ENCODE measurements around the gene PCNT.

PCNT gene

DNA sequence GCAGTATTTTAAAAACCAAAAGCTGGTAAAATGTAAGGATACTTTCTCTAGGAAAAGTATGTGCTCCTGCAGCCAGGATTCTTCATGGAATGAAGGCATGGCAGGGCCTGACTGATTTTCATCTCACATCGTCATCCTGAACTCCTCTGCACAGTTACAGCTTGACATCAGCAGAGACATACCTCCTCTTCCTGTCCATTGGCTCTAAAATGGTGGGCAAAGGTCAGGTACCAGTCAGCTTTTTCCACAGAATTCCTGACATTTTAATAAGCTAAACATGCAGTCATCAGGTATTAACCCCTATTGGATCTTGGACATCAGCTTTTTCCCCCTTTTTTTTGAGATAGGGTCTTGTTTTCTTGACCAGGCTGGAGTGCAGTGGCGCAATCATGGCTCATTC is 5.8 kb downstream of the PCNT start:
- CTCF ChIA-PET = no interaction called here
- no peak for DNase-seq (ENCODE audit: low spot score)
- H3K27ac ChIP-seq = no peak overlapping the region
- TF ChIP-seq, protein P1, sequence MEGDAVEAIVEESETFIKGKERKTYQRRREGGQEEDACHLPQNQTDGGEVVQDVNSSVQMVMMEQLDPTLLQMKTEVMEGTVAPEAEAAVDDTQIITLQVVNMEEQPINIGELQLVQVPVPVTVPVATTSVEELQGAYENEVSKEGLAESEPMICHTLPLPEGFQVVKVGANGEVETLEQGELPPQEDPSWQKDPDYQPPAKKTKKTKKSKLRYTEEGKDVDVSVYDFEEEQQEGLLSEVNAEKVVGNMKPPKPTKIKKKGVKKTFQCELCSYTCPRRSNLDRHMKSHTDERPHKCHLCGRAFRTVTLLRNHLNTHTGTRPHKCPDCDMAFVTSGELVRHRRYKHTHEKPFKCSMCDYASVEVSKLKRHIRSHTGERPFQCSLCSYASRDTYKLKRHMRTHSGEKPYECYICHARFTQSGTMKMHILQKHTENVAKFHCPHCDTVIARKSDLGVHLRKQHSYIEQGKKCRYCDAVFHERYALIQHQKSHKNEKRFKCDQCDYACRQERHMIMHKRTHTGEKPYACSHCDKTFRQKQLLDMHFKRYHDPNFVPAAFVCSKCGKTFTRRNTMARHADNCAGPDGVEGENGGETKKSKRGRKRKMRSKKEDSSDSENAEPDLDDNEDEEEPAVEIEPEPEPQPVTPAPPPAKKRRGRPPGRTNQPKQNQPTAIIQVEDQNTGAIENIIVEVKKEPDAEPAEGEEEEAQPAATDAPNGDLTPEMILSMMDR (conservative IDR thresholded peaks at IDR 0.05; ENCODE audit: low read depth) = no peak
- POLR2A ChIA-PET (ENCODE audit: low non-redundant PET) = no interaction called here

DNA sequence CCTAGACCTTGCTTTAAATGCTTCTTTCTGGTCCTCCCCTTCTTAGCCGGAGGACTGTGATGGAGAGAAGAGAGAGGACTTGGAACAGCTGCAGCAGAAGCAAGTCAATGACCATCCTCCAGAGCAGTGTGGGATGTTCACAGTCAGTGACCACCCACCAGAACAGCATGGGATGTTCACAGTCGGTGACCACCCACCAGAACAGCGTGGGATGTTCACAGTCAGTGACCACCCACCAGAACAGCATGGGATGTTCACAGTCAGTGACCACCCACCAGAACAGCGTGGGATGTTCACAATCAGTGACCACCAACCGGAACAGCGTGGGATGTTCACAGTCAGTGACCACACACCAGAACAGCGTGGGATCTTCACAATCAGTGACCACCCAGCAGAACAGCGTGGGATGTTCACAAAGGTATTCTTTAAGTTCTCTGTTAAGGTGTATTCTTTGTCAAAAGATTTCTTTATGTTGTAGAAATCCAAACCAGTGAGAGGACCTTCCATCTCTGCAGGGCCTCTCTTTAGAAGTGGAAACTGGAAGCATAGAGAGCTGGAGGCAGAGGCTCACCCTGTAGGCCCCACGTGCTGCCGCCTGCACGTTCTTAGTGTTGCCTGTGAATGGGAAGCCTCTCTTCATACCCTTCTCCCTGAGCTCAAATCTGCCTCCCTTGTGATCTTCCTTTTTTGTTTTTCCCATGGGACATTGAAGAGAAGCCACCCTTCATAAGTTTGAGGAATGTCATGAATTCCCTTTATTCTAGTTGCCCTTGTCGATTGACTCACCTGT is 10.6 kb downstream of the PCNT start:
- POLR2A ChIA-PET (ENCODE audit: low non-redundant PET) = interaction anchor here (0.7 kb wide), 1 partner anchor 176 kb away, joined by 3 read pairs; no protein-coding TSS in a partner anchor

DNA sequence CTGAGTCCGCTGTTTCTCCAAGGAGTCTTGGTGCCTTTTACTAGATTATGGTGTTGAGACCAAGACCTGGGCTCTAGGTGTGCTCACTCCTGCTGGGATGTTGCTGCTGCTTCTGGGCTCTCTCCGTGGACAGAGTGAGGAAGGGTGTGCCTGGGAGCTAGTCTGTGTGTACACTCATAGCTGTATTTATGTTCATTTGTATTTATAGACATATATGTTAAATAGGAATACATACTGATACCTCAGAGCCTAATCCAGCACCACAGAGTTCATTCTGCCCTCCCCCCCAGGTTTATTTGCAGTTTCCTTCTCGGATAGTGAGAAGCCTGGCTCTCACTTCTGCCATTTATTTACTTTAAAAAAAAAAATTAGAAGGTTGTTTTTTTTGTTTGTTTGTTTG is 12.6 kb downstream of the PCNT start:
- POLR2A ChIA-PET (ENCODE audit: low non-redundant PET) = no interaction called here
- DNase-seq (ENCODE audit: low spot score) = no peak
- CTCF ChIA-PET = no interaction called here
- no peak overlapping the region for H3K27ac ChIP-seq
- TF ChIP-seq, protein P1 (conservative IDR thresholded peaks at IDR 0.05; ENCODE audit: low read depth) = no peak

More for the DNA sequence above, 10.6 kb downstream of the PCNT start:
- CTCF ChIA-PET = interaction anchor here (0.8 kb wide), 1 partner anchor 9 kb away, joined by 5 read pairs; no protein-coding TSS in a partner anchor
- DNase-seq (ENCODE audit: low spot score) = no peak
- TF ChIP-seq, protein P1 (conservative IDR thresholded peaks at IDR 0.05; ENCODE audit: low read depth) = no peak
- H3K27ac ChIP-seq = no peak overlapping the region

DNA sequence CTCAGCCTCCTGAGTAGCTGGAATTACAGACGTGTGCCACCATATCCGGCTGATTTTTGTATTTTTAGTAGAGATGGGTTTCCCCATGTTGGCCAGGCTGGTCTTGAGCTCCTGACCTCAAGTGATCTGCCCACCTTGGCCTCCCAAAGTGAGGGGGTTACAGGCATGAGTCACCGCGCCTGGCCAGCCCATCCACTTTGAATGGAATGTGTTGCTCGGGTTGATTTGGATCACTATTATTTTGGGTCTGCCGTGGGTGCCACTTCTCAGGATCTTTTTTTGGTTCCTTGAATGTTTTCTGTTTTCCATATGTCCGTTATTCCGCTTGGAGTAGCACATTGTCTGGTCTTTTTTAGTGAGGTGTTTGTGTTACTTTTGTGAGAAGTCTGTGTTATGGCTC is 17.0 kb downstream of the PCNT start:
- ChIA-PET POLR2A (ENCODE audit: low non-redundant PET) (no interaction called here), CTCF (no interaction called here)
- no peak for DNase-seq (ENCODE audit: low spot score)
- TF ChIP-seq, protein P1 (conservative IDR thresholded peaks at IDR 0.05; ENCODE audit: low read depth) = no peak
- H3K27ac ChIP-seq = no peak overlapping the region

DNA sequence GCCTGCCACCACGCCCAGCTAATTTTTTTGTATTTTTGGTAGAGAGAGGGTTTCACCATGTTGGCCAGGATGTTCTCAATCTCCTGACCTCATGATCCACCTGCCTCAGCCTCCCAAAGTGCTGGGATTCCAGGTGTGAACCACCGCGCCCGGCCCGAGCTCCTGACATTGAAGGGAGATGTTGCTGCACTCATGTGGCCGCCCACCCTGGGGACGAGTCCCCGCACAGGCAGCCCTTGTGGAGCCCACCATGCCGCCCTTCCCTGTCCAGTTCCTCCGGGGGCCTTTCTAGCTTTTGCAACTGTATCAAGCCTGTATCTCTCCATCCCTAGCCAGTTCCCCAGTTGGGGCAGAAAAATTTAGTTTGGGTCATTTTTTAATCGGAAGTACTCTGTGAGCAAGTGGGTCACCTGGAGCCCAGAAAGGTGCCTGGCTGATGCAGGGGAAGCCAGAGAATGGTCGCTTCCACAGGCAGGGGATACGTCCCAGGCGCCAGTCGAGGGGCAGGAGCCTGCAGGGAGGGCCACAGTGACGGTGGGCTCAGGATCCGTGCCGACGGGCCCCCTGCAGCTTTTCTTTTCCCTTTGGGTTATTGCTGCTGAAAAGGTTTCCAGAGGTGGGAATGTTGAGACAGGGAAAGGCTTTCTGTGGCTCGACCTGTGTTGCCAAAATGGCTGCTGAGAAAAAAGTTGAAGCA is 20.4 kb downstream of the PCNT start:
- ChIA-PET POLR2A (ENCODE audit: low non-redundant PET) (no interaction called here), CTCF (interaction anchor here (0.7 kb wide), 1 partner anchor 157 kb away, joined by 3 read pairs; no protein-coding TSS in a partner anchor)
- no peak for DNase-seq (ENCODE audit: low spot score)
- TF ChIP-seq, protein P1 (conservative IDR thresholded peaks at IDR 0.05; ENCODE audit: low read depth) = no peak
- H3K27ac ChIP-seq = no peak overlapping the region

DNA sequence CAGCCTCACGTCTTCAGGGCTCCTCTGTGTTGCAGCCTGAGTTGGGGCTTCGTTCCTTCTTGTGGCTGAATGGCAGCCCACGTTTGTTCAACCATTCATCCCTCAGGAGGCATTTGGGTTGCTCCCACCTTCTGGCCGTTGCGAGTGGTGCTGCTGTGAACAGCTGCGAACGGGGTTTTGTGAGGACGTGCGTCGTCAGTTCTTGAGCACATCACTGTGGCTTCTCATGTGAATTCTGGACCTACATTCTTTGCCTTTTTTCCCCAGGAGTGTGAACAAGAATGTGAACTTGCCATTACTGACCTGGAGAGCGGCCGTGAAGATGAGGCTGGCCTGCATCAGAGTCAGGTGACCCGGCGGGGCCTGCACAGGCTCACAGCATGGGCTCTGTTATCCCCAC is 21.9 kb downstream of the PCNT start:
- H3K27ac ChIP-seq = peak overlapping the region; percentile 65; the same call in 1 of the 2 replicates
- POLR2A ChIA-PET (ENCODE audit: low non-redundant PET) = no interaction called here
- CTCF ChIA-PET = no interaction called here
- TF ChIP-seq, protein P1 (conservative IDR thresholded peaks at IDR 0.05; ENCODE audit: low read depth) = no peak
- DNase-seq (ENCODE audit: low spot score) = no peak
